Keratinocyte (primary cell): Measurements from ENCODE around the gene ACOT4. TPM values are rescaled to one million over a fixed set of nuclear protein-coding genes. Genes with fewer than 3 reads are reported as not detected.
"Not testable (repeated sequence)": the region's sequence is repeated elsewhere in the genome, so short reads cannot be mapped to it uniquely, and the experiment has no call there.

Experiments used
- DNase-seq: peaks from one replicate; pipeline ENCODE4 v3.0.0-alpha.2; 2011; ENCODE audit warnings: low read depth, missing footprints, low spot score
- FAIRE-seq: peaks from 2 replicates; lab custom pipeline; 2011; peaks lifted over from hg19 to GRCh38; lab: Jason Lieb, UNC
- H2AFZ ChIP-seq: 2 replicates; pipeline ENCODE4 v1.6.0; 2012; ENCODE audit warnings: low read length, control low read depth, inconsistent platforms; ENCODE audit not compliant: control insufficient read depth
- H3K27ac ChIP-seq: 2 replicates; pipeline ENCODE4 v1.5.1; 2011; ENCODE audit warnings: low read length; ENCODE audit not compliant: control insufficient read depth, insufficient read depth
- H3K27me3 ChIP-seq: 3 replicates; pipeline ENCODE4 v1.6.0; 2011; ENCODE audit warnings: low read length; ENCODE audit not compliant: control insufficient read depth, insufficient read depth; ENCODE audit errors: extremely low read depth
- H3K36me3 ChIP-seq, 2 experiments: 2 replicates in 1 of 2; 3 replicates in 1 of 2; pipeline ENCODE4 v1.5.1; 2011; ENCODE audit warnings: low read length in 2 of 2, mild to moderate bottlenecking in 1 of 2; ENCODE audit not compliant: control insufficient read depth in 2 of 2, insufficient read depth in 2 of 2; ENCODE audit errors: extremely low read depth in 1 of 2
- H3K4me1 ChIP-seq: 3 replicates; pipeline ENCODE4 v1.5.1; 2011; ENCODE audit warnings: low read length; ENCODE audit not compliant: control insufficient read depth, insufficient read depth; ENCODE audit errors: extremely low read depth
- H3K4me2 ChIP-seq: 3 replicates; pipeline ENCODE4 v1.6.0; 2011; ENCODE audit warnings: low read depth, low read length; ENCODE audit not compliant: control insufficient read depth, insufficient read depth; ENCODE audit errors: extremely low read depth
- H3K4me3 ChIP-seq, 3 experiments: fragments of 200-600 bp in 1 of 3; sonication (generic) in 1 of 3; 2 replicates in 2 of 3; 3 replicates in 1 of 3; pipeline ENCODE4 v1.5.1; 2011 to 2016; ENCODE audit warnings: low read length in 3 of 3, mild to moderate bottlenecking in 3 of 3, control low read depth in 2 of 3, inconsistent platforms in 1 of 3, low read depth in 1 of 3, mixed read lengths in 1 of 3, mixed run types in 1 of 3, moderate library complexity in 1 of 3; ENCODE audit not compliant: control insufficient read depth in 2 of 3, insufficient read depth in 2 of 3; ENCODE audit errors: extremely low read depth in 1 of 3
- H3K79me2 ChIP-seq: 2 replicates; pipeline ENCODE4 v1.6.0; 2012; ENCODE audit warnings: low read length; ENCODE audit not compliant: control insufficient read depth, insufficient read depth
- H3K9ac ChIP-seq: 3 replicates; pipeline ENCODE4 v1.6.0; 2011; ENCODE audit warnings: low read length; ENCODE audit not compliant: control insufficient read depth, insufficient read depth; ENCODE audit errors: extremely low read depth
- H3K9me1 ChIP-seq: 3 replicates; pipeline ENCODE4 v1.6.0; 2011; ENCODE audit warnings: low read length; ENCODE audit not compliant: control insufficient read depth, insufficient read depth; ENCODE audit errors: extremely low read depth
- H3K9me3 ChIP-seq: 2 replicates; pipeline ENCODE4 v1.5.1; 2012; ENCODE audit warnings: low read depth, low read length; ENCODE audit not compliant: control insufficient read depth
- H4K20me1 ChIP-seq: 3 replicates; pipeline ENCODE4 v1.6.0; 2011; ENCODE audit warnings: low read length; ENCODE audit not compliant: control insufficient read depth, insufficient read depth; ENCODE audit errors: extremely low read depth
- dilution Hi-C: fragments of 300-500 bp; cut with MboI; formaldehyde crosslinking; loops from one replicate; pipeline ENCODE4 v1.7.0; 2020; ENCODE audit warnings: low sequenced_read_pairs; ENCODE audit not compliant: extremely low pct_ligation_motif_present
- polyA plus RNA-seq, 5 experiments: library from polyadenylated mRNA; depleted of rRNA in 3 of 5; stranded (reverse) in 3 of 5; stranded (forward) in 1 of 5; unstranded in 1 of 5; fragments of >200 nt; gene quantifications; 1 replicate in 1 of 5; 2 replicates in 3 of 5; 3 replicates in 1 of 5; pipeline versions ENCODE4 v1.2.1 to v1.2.3, GENCODE V29; 2011 to 2012; ENCODE audit warnings: missing spikeins in 2 of 5, low read depth in 1 of 5, low replicate concordance in 1 of 5

The ACOT4 gene
- polyA plus RNA-seq, 1 donor (not counting 4 experiments of a cell fraction or from before 2014, with no cell fraction given) = 0.29 TPM

DNA sequence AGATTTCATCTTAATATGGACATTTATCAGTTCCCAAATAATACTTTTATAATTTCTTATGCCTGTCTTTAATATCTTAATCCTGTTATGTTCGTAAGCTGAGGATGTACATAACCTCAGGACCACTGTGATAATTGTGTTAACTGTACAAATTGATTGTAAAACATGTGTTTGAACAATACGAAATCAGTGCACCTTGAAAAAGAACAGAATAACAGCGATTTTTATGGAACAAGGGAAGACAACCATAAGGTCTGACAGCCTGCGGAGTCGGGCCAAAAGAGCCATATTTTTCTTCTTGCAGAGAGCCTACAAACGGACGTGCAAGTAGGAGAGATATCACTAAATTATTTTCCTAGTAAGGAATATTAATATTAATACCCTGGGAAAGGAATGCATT lies 29.4 kb upstream of the ACOT4 start:
- H3K4me2 ChIP-seq, H3K36me3 ChIP-seq, H3K9ac ChIP-seq, H3K27ac ChIP-seq, H3K27me3 ChIP-seq, FAIRE-seq, H3K9me1 ChIP-seq, H3K4me1 ChIP-seq, H3K79me2 ChIP-seq, H4K20me1 ChIP-seq, H3K9me3 ChIP-seq, dilution Hi-C loops, H2AFZ ChIP-seq, H3K4me3 ChIP-seq, DNase-seq: not testable (repeated sequence)

- H4K20me1 ChIP-seq, DNase-seq, H3K9me3 ChIP-seq, H3K4me1 ChIP-seq, H2AFZ ChIP-seq, dilution Hi-C loops, H3K4me3 ChIP-seq, H3K79me2 ChIP-seq, H3K9ac ChIP-seq, H3K4me2 ChIP-seq, H3K36me3 ChIP-seq, FAIRE-seq, H3K9me1 ChIP-seq, H3K27ac ChIP-seq, H3K27me3 ChIP-seq: not testable (repeated sequence)
These were observed 29.0 kb upstream of the ACOT4 start for GRCh38 chr14:73562696-73563095.

DNA sequence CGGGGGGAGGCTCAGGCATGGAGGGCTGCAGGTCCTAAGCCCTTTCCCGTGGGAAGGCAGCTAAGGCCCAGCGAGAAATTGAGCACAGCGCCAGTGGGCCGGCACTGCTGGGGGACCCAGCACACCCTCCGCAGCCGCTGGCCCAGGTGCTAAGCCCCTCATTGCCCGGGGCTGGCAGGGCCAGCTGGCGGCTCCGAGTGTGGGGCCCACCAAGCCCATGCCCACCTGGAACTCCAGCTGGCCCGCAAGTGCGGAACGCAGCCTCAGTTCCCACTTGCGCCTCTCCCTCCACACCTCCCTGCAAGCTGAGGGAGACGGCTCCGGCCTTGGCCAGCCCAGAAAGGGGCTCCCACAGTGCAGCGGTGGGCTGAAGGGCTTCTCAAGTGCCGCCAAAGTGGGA lies 25.2 kb upstream of the ACOT4 start:
- H4K20me1 ChIP-seq, H3K27me3 ChIP-seq, H3K9me1 ChIP-seq, H3K9me3 ChIP-seq, H3K4me2 ChIP-seq, H2AFZ ChIP-seq, DNase-seq, H3K27ac ChIP-seq, H3K4me3 ChIP-seq, H3K79me2 ChIP-seq, FAIRE-seq, dilution Hi-C loops, H3K9ac ChIP-seq, H3K36me3 ChIP-seq: not testable (repeated sequence)
- H3K4me1 ChIP-seq = peaks cover 20% of the 10 kb centered on the region

DNA sequence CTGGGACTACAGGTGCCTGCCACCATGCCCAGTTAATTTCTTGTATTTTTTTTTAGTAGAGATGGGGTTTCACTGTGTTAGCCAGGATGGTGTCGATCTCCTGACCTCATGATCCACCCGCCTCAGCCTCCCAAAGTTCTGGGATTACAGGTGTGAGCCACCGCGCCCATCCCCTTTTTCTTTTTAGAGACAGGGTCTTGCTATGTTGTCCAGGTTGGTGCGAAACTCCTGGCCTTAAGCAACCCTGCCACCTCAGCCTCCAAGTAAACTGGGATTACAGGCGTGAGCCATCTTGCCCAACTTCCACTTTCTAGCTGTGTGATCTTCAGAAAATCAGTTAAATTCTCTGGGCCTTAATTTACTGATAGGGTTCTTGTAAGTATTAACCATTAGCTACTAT lies 24.7 kb upstream of the ACOT4 start:
- H3K27ac ChIP-seq, H4K20me1 ChIP-seq, dilution Hi-C loops: not testable (repeated sequence)

More for the DNA sequence above, 24.7 kb upstream of the ACOT4 start:
- H3K9me3 ChIP-seq, H3K9me1 ChIP-seq, FAIRE-seq, H3K4me3 ChIP-seq, H3K36me3 ChIP-seq, H3K4me2 ChIP-seq, DNase-seq, H3K79me2 ChIP-seq, H2AFZ ChIP-seq, H3K9ac ChIP-seq, H3K27me3 ChIP-seq: not testable (repeated sequence)
- peaks cover 20% of the 10 kb centered on the region for H3K4me1 ChIP-seq
